Measurements from ENCODE around the gene CAVIN2.

DNA sequence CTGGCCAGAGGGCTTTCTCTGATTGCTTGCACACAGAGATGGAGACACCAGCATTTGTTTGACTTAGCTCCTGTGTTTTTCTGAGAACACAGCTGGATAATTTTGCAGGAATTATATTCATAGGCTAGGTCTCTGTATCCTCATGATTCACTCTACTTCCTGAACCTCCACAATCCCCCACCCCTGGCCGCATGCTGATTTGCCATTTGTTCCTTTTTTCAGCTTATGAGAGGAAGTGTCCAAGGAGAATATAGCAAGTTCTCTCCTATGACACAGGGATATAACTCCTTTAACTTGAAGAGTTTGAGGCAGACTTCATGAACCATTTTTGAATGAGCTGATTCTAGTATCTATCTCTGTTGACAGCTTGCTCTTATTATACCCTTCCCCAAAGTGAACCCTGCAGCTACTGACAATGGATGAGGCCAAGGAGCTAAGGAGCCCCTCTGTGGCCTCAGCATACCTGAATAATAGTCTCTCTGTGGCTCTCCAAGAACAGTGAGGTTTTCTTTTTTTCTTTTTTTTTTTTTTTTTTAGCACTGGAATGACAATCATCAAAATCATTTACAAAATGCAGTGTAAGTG, 15.4 kb downstream of the CAVIN2 start:
- TF ChIP-seq, protein P1, sequence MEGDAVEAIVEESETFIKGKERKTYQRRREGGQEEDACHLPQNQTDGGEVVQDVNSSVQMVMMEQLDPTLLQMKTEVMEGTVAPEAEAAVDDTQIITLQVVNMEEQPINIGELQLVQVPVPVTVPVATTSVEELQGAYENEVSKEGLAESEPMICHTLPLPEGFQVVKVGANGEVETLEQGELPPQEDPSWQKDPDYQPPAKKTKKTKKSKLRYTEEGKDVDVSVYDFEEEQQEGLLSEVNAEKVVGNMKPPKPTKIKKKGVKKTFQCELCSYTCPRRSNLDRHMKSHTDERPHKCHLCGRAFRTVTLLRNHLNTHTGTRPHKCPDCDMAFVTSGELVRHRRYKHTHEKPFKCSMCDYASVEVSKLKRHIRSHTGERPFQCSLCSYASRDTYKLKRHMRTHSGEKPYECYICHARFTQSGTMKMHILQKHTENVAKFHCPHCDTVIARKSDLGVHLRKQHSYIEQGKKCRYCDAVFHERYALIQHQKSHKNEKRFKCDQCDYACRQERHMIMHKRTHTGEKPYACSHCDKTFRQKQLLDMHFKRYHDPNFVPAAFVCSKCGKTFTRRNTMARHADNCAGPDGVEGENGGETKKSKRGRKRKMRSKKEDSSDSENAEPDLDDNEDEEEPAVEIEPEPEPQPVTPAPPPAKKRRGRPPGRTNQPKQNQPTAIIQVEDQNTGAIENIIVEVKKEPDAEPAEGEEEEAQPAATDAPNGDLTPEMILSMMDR (IDR thresholded peaks at IDR 0.05; ENCODE audit: insufficient read depth, low read length, poor library complexity, severe bottlenecking), result no peak
- no peak for TF ChIP-seq EZH2phosphoT487 (conservative IDR thresholded peaks at IDR 0.05; ENCODE audit: low read length)

Data from SU-DHL-6 (cell line).